ENCODE measurements around the gene NRCAM. TPM values are rescaled to one million over a fixed set of nuclear protein-coding genes. Genes with fewer than 3 reads are reported as not detected.
"Not testable (repeated sequence)": the region's sequence is repeated elsewhere in the genome, so short reads cannot be mapped to it uniquely, and the experiment has no call there.

NRCAM gene
- total RNA-seq, 1 donor from 2014 or later, result 143 TPM

DNA sequence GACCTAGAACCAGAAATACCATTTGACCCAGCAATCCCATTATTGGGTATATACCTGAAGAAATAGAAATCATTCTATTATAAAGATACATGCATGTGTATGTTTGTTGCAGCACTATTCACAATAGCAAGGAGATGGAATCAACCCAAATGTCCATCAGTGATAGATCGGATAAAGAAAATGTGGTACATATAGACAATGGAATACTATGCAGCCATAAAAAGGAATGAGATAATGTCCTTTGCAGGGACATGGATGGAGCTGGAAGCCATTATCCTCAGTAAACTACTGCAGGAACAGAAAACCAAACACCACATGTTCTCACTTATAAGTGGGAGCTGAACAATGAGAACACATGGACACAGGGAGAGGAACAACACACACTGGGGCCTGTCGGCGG is 196.8 kb downstream of the NRCAM start:
- FAIRE-seq; DNase-seq (ENCODE audit: low spot score in 2 of 2): not testable (repeated sequence)

DNA sequence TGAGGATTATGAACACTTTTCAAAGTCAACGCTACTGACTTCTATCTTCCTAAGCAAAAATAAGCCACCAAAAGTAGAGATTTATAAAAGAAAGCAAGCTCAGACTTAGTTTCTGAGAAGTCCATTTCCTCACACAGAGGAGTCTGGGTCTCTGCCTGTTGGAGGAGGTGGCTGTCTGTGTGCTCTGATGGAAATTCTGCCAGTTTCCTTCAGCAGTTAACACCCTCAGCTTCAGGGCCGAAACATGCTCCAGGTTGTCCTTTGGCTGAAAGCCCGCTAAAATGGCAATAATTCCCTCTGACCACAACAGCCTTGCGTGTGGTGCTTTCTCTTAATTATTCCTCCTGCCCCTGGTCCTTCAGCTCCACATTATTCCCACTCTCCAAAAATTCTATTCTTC is 198.3 kb downstream of the NRCAM start:
- no peak for FAIRE-seq

DNA sequence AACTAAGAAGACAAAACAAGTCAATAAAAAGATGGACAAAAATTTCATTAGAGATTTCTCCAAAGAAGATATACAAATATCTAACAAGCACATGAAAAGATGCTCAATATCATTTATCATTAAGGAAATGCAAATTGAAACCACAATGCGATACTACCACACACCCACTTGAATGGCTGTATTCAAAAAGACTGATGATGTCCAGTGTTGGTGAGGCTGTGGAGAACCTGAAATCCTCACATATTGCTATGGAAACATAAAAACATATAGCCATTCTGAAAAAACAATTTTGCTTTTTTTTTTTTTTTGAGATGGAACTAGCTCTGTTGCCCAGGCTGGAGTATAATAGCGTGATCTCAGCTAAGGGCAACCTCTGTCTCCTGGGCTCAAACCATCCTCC is 202.0 kb downstream of the NRCAM start:
- no peak for FAIRE-seq
- no peak for DNase-seq (ENCODE audit: low spot score in 2 of 2)

More for the DNA sequence above, 198.3 kb downstream of the NRCAM start:
- no peak for DNase-seq (ENCODE audit: low spot score in 2 of 2)

- no peak for FAIRE-seq
- no peak for DNase-seq (ENCODE audit: low spot score in 2 of 2)
These were observed 202.8 kb downstream of the NRCAM start for GRCh38 chr7:108253275-108254044.

- FAIRE-seq (no peak), DNase-seq (ENCODE audit: low spot score in 2 of 2) (no peak)
These were observed 204.1 kb downstream of the NRCAM start for GRCh38 chr7:108252177-108252576.

DNA sequence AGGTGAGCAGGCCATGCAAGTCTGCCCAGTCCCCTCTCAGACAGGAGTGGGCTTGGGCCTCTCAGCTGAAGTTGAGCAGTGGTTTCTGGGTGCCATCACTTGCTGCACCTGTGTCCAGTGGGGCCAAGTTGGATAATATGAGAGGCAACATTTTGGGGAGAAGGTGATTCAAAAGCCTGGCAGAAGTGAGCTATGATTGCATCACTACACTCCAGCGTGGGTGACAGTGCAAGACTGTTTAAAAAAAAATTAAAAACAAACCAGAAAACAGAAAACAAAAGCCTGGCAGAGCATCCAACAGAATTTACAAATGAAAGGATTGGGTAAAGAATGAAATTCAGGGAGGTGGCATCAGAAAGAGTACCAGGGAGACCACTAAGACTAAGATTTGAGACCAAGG is 204.5 kb downstream of the NRCAM start:
- DNase-seq (ENCODE audit: low spot score in 2 of 2) (no peak), FAIRE-seq (no peak)

DNA sequence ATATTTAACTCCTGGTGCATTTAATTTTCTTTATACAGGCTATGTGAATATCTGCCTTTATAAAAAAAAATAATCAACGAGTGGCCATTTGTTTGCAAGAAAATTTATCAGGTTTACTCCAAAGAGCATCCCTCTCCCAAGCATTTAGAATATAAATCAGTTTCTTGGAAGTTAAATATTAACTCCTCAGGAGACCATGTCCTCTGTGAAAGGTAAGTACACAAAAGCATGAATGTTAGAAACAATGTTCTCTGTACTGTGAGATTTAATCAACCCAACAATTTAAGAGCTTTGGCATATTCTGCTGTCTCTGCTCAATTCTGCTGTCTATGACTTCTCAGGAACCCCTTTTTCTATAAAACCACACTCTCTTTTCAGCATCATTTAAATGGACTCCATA is 206.8 kb downstream of the NRCAM start:
- no peak for DNase-seq (ENCODE audit: low spot score in 2 of 2)
- FAIRE-seq, result no peak

DNA sequence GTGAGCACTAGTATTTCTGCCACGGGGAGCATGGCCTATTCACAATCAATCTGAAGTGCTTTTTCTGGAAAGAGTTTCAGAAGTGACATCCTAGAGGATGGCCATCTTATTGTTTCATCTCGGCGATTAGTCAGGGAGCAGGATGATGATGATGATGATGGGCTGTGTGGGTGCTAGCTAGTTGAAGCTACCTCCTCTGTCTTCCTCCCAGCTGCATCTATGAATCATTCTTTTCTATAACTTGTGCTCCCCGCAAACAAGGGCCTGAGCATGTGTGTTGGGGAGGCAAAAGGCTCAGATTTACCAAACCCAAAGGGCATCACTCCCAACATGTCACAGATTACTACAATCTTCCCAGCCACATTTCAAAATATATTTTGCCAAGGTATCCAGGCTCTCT is 207.4 kb downstream of the NRCAM start:
- no peak for DNase-seq (ENCODE audit: low spot score in 2 of 2)
- no peak for FAIRE-seq

- DNase-seq (ENCODE audit: low spot score in 2 of 2) (no peak), FAIRE-seq (no peak)
These were observed 207.8 kb downstream of the NRCAM start for GRCh38 chr7:108248418-108248817.

DNA sequence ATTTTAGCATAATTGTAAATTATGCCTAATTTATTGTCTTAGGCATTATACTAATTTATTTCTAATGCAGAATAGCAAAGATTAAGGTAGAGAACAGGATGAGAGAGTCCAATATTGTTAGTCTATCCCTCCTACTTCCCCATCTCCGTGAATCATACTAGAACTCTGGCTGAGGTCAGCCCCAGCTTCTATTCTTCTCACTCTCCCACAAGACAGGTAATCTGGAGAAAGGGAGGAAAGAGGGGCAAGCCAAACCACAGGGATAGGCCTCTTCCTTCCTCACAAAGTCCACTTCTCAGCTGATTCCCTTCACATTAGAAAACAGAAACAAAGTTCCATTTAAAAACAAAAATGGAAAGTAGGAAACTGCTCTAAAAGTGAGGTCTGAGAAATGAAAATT is 208.6 kb downstream of the NRCAM start:
- no peak for DNase-seq (ENCODE audit: low spot score in 2 of 2)
- FAIRE-seq, result no peak

- no peak for FAIRE-seq
- DNase-seq (ENCODE audit: low spot score in 2 of 2), result no peak
These were observed 209.9 kb downstream of the NRCAM start for GRCh38 chr7:108246227-108246837.

GRCh38 chr7:108245523-108246226 is 210.6 kb downstream of the NRCAM start:
- no peak for FAIRE-seq

GRCh38 chr7:108244110-108244509 is 212.1 kb downstream of the NRCAM start:
- no peak for FAIRE-seq

More at GRCh38 chr7:108245523-108246226, 210.6 kb downstream of the NRCAM start:
- no peak for DNase-seq (ENCODE audit: low spot score in 2 of 2)

GRCh38 chr7:108239501-108240225 is 216.6 kb downstream of the NRCAM start:
- FAIRE-seq, result no peak
- DNase-seq (ENCODE audit: low spot score in 2 of 2), result no peak

More at GRCh38 chr7:108244110-108244509, 212.1 kb downstream of the NRCAM start:
- DNase-seq (ENCODE audit: low spot score in 2 of 2), result no peak

GRCh38 chr7:108236681-108237415 is 219.4 kb downstream of the NRCAM start:
- no peak for FAIRE-seq

GRCh38 chr7:108235451-108236061 is 220.7 kb downstream of the NRCAM start:
- no peak for DNase-seq (ENCODE audit: low spot score in 2 of 2)
- no peak for FAIRE-seq

More at GRCh38 chr7:108236681-108237415, 219.4 kb downstream of the NRCAM start:
- DNase-seq (ENCODE audit: low spot score in 2 of 2), result no peak

GRCh38 chr7:108234971-108235450 is 221.2 kb downstream of the NRCAM start:
- no peak for FAIRE-seq
- no peak for DNase-seq (ENCODE audit: low spot score in 2 of 2)

DNA sequence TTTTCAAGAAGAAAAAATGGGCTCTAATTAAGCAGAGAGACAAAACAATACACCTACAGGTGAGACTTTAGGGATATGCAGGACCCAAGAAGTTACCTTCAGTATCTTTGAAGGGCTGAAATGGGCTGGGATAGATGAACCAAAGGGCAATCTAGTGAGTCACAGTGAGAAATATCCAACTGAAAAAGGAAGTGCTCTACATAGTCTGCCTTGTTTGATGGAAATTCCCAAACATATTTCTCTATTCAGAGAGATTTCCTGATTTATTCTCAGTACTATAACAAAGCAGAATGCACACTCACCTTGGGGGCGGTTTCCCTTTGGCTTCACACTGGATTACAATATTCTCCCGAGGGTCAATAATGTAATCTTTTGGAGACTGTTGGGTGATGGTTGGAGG is 222.0 kb downstream of the NRCAM start:
- no peak for FAIRE-seq

GRCh38 chr7:108232076-108232475 is 224.2 kb downstream of the NRCAM start:
- DNase-seq (ENCODE audit: low spot score in 2 of 2) (no peak), FAIRE-seq (no peak)

More for the DNA sequence above, 222.0 kb downstream of the NRCAM start:
- DNase-seq (ENCODE audit: low spot score in 2 of 2), result no peak
